Activated CD4-positive, alpha-beta T cell treated with anti-CD3 and anti-CD28 coated beads, Interleukin-2, amount 10 ng/mL, durations not matched to agents 7 days and 5 days (primary cell): ENCODE data around the gene DNAJB6. TPM values are rescaled to one million over a fixed set of nuclear protein-coding genes. Genes with fewer than 3 reads are reported as not detected.

Experiments
- CTCF ChIA-PET: fragments of 350-600 bp; sonication (Branson Sonifier 250); formaldehyde crosslinking; loops from one replicate; lab custom pipeline; 2021; ENCODE audit warnings: antibody characterized with exemption; lab: Charles Lee
- POLR2A ChIA-PET: fragments of 350-600 bp; sonication (Branson Sonifier 250); formaldehyde crosslinking; loops from one replicate; lab custom pipeline; 2021; ENCODE audit warnings: antibody characterized with exemption; lab: Charles Lee
- DNase-seq: peaks from one replicate; pipeline ENCODE4 v3.0.0-alpha.2; 2020
- H3K27ac Mint-ChIP-seq: one replicate; pipeline ENCODE4 v1.8.0; 2021; ENCODE audit warnings: mild to moderate bottlenecking, moderate library complexity, mixed read lengths
- H3K27me3 Mint-ChIP-seq: one replicate; pipeline ENCODE4 v1.8.0; 2021; ENCODE audit warnings: mixed read lengths
- H3K36me3 Mint-ChIP-seq: one replicate; pipeline ENCODE4 v1.8.0; 2021; ENCODE audit warnings: low read depth, mixed read lengths
- H3K4me1 Mint-ChIP-seq: one replicate; pipeline ENCODE4 v1.8.0; 2021; ENCODE audit warnings: mixed read lengths
- H3K4me3 Mint-ChIP-seq: one replicate; pipeline ENCODE4 v1.8.0; 2021; ENCODE audit warnings: mild to moderate bottlenecking, moderate library complexity, mixed read lengths
- H3K9me3 Mint-ChIP-seq: one replicate; pipeline ENCODE4 v1.8.0; 2021; ENCODE audit warnings: mixed read lengths
- total RNA-seq, 2 experiments: library from RNA; stranded (reverse); gene quantifications; one replicate each; pipeline ENCODE4 v1.2.3, GENCODE V29; 2021

DNAJB6 gene
- total RNA-seq, 2 experiments from 2014 or later, result 67.8 to 68.9 TPM

- Mint-ChIP-seq H3K4me3 (no peak overlapping the region), H3K9me3 (no peaks in the 10 kb centered on the region), H3K27me3 (no peaks in the 10 kb centered on the region), H3K27ac (peak overlapping the region; percentile 2), H3K36me3 (peaks cover 18% of the 10 kb centered on the region), H3K4me1 (peaks cover 43% of the 10 kb centered on the region)
- DNase-seq, result no peak
- ChIA-PET POLR2A (no interaction called here), CTCF (interaction anchor here (0.6 to 1.7 kb wide), 7 partner anchors 11 to 1469 kb away, joined by 3 to 4 read pairs (median 3); no protein-coding TSS in a partner anchor)
These were observed 57.7 kb downstream of the DNAJB6 start for GRCh38 chr7:157394246-157395191.

- peaks cover 36% of the 10 kb centered on the region for H3K4me1 Mint-ChIP-seq
These were observed 58.4 kb downstream of the DNAJB6 start for GRCh38 chr7:157395206-157395605.

DNA sequence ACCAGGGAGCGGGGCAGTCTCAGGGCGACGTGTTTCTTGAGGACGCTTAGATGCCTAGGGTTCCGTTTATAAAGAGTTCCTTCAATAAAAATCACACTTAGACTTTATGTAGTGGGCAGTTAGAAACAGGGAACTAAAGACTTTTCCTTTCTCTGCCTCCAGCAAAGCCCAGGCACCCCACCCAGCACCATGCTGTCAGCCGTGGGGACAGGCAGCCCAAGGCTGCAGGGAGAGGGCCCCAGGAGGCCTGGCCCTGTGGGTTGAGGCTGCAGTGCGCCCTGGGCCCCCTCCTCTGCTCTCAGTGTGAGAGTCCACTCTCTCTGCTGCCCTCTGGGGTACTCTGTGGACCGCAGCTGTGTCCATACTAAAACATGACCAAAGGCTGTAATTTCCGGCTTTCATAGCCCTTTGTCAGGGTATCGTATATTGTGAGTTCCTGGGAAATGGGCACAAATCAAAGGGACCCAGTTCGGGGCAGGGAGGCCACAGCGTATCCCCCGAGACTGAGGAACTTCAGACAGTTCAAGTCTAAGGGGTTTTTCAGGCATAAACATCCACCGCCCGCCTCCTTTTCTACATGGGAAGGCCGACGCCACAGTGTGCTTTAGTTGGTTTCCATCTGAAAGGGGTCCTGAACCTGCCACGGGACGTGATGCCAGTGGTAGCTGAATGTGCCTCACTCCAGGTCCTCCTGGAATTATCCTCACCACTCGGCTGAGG, 59.7 kb downstream of the DNAJB6 start:
- CTCF ChIA-PET, result interaction anchor here (1.2 kb wide), 1 partner anchor 13 kb away, joined by 4 read pairs; no protein-coding TSS in a partner anchor
- no peaks in the 10 kb centered on the region for H3K27me3 Mint-ChIP-seq
- H3K4me1 Mint-ChIP-seq, result peaks cover 27% of the 10 kb centered on the region
- H3K9me3 Mint-ChIP-seq, result no peaks in the 10 kb centered on the region
- H3K4me3 Mint-ChIP-seq, result no peak overlapping the region
- POLR2A ChIA-PET, result no interaction called here
- DNase-seq, result no peak
- H3K27ac Mint-ChIP-seq, result peak overlapping the region; percentile 31
- peaks cover 13% of the 10 kb centered on the region for H3K36me3 Mint-ChIP-seq

More at GRCh38 chr7:157395206-157395605, 58.4 kb downstream of the DNAJB6 start:
- Mint-ChIP-seq H3K36me3 (peaks cover 13% of the 10 kb centered on the region), H3K4me3 (no peak overlapping the region), H3K9me3 (no peaks in the 10 kb centered on the region), H3K27me3 (no peaks in the 10 kb centered on the region), H3K27ac (peak overlapping the region; percentile 19)
- POLR2A ChIA-PET, result interaction anchor here (0.5 kb wide), 1 partner anchor 1466 kb away, joined by 3 read pairs; no protein-coding TSS in a partner anchor
- CTCF ChIA-PET, result interaction anchor here (0.6 to 1.7 kb wide), 7 partner anchors 11 to 1469 kb away, joined by 3 to 4 read pairs (median 3); no protein-coding TSS in a partner anchor
- DNase-seq, result no peak

- DNase-seq, result no peak
- no peak overlapping the region for H3K4me3 Mint-ChIP-seq
- H3K36me3 Mint-ChIP-seq, result peaks cover 11% of the 10 kb centered on the region
- ChIA-PET CTCF (interaction anchor here (1.2 kb wide), 1 partner anchor 14 kb away, joined by 4 read pairs; no protein-coding TSS in a partner anchor), POLR2A (no interaction called here)
- no peaks in the 10 kb centered on the region for H3K9me3 Mint-ChIP-seq
- H3K27me3 Mint-ChIP-seq, result no peaks in the 10 kb centered on the region
- peaks cover 22% of the 10 kb centered on the region for H3K4me1 Mint-ChIP-seq
- peak overlapping the region; percentile 28 for H3K27ac Mint-ChIP-seq
These were observed 60.4 kb downstream of the DNAJB6 start for GRCh38 chr7:157397036-157397720.

- CTCF ChIA-PET, result interaction anchor here (1.2 kb wide), 1 partner anchor 15 kb away, joined by 4 read pairs; no protein-coding TSS in a partner anchor
- Mint-ChIP-seq H3K9me3 (no peaks in the 10 kb centered on the region), H3K27ac (peak overlapping the region; percentile 73), H3K4me3 (no peak overlapping the region), H3K4me1 (peaks cover 20% of the 10 kb centered on the region), H3K27me3 (no peaks in the 10 kb centered on the region), H3K36me3 (peaks cover 11% of the 10 kb centered on the region)
- POLR2A ChIA-PET, result no interaction called here
- peak; percentile 38 for DNase-seq
These were observed 61.2 kb downstream of the DNAJB6 start for GRCh38 chr7:157397731-157398691.

DNA sequence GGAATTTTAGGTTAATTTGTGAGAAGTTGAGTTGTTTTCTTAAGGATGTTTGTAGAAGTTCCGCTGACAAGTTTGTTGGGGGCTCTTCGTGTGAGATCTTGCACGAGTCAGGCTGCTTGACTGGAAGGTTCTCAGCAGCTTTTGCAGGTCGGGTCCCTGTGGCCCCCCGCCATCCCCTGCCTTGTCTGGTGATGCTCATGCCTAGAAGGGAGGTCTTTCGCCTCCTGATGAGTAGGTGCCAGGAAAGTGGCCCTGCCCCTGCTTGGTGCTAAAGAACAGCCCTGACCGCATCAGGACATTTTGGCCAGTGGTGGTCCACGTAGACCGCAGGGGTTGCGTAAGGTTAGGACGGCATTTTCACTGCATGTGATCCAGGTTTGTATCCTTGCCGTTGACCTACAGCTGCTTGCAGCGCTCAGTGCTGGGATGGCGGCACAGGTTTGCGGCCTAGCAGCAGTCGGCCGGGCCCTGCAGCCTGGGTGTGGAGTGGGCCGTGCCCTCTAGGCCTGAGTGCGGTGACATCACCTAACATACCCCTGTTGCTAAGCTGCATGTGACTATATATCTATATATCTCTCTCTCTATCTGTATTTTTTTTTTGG, 62.4 kb downstream of the DNAJB6 start:
- DNase-seq, result no peak
- CTCF ChIA-PET, result no interaction called here
- POLR2A ChIA-PET, result no interaction called here
- no peaks in the 10 kb centered on the region for H3K27me3 Mint-ChIP-seq
- no peak overlapping the region for H3K4me3 Mint-ChIP-seq
- H3K4me1 Mint-ChIP-seq, result peaks cover 26% of the 10 kb centered on the region
- H3K9me3 Mint-ChIP-seq, result no peaks in the 10 kb centered on the region
- no peak overlapping the region for H3K27ac Mint-ChIP-seq
- peaks cover 11% of the 10 kb centered on the region for H3K36me3 Mint-ChIP-seq

GRCh38 chr7:157400171-157400860, 63.5 kb downstream of the DNAJB6 start:
- DNase-seq, result no peak
- Mint-ChIP-seq H3K36me3 (peaks cover 11% of the 10 kb centered on the region), H3K27ac (no peak overlapping the region), H3K4me1 (peaks cover 33% of the 10 kb centered on the region), H3K27me3 (no peaks in the 10 kb centered on the region), H3K9me3 (no peaks in the 10 kb centered on the region), H3K4me3 (no peak overlapping the region)
- ChIA-PET POLR2A (no interaction called here), CTCF (no interaction called here)

DNA sequence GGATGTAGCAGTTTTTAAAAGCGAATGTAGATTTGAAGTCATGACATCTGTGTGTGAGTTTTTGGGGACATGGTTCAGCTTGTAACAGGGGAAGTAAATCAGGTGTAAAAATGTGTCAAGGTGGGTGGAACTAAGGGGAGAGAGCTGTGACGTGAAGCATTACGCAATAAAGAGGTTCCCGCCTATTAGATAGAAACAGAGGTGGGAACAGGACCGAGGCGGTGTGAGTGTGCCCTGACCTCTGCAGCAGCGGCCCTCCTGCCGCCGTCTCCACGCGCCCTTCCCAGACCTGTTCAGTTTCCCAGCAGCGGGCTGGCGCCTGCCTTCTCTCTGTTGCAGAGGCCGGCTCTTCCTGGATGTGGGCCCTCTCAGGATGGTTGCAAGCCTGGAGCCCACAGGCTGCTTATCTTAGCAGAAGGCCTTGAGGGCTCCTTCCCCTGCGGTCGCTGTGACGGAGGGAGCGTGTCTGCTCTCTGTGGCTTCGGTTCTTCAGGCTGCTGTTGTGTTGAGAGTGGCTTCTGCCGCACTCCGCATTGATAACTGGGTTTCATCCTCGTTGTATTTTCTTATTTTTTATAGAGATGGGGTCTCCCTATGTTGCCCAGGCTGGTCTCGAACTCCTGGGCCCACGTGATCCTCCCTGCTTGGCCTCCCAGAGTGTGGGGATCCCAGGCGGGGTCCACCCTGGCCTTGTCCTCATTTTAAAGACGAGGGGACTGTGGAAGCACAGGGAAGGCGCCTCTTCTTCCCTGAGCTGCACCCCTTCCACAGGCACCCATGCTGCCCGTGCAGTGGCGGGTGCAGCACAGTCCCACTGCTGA, 65.0 kb downstream of the DNAJB6 start:
- CTCF ChIA-PET, result no interaction called here
- DNase-seq, result no peak
- peaks cover 34% of the 10 kb centered on the region for H3K4me1 Mint-ChIP-seq
- no peaks in the 10 kb centered on the region for H3K27me3 Mint-ChIP-seq
- no peaks in the 10 kb centered on the region for H3K9me3 Mint-ChIP-seq
- peaks cover 11% of the 10 kb centered on the region for H3K36me3 Mint-ChIP-seq
- POLR2A ChIA-PET, result no interaction called here
- H3K27ac Mint-ChIP-seq, result peak overlapping the region; percentile 25
- H3K4me3 Mint-ChIP-seq, result no peak overlapping the region

GRCh38 chr7:157402388-157402703, 65.5 kb downstream of the DNAJB6 start:
- Mint-ChIP-seq H3K36me3 (peaks cover 11% of the 10 kb centered on the region), H3K27ac (no peak overlapping the region), H3K4me1 (peaks cover 34% of the 10 kb centered on the region), H3K9me3 (no peaks in the 10 kb centered on the region), H3K4me3 (no peak overlapping the region), H3K27me3 (no peaks in the 10 kb centered on the region)
- CTCF ChIA-PET, result no interaction called here
- no peak for DNase-seq
- POLR2A ChIA-PET, result no interaction called here

DNA sequence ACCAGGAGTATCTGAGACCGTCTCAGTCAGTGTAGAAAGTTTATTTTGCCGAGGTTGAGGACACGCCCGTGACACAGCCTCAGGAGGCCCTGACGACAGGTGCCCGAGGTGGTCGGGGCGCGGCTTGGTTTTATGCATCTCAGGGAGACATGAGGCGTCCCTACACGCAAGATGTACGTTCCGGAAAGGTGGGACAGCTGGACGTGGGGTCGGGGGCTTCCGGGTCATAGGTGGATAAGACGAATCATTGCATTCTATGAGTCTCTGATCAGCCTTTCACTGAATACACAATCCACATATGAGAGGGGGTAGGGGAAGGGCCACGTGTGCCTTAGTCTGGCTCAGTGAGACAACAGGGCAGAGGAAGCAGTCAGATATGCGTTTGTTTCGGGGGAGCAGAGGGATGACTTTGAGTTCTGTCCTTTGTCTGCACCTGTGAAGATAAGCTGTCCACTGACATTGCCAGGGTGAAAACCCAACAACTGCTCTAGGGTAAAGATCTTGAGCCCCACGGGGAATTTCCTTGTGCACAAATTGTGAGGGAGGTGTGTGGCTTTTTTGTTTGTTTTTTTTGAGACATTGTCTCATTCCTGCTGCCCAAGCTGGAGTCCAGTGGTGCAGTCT, 66.2 kb downstream of the DNAJB6 start:
- no peak for DNase-seq
- POLR2A ChIA-PET, result no interaction called here
- no peaks in the 10 kb centered on the region for H3K9me3 Mint-ChIP-seq
- no peak overlapping the region for H3K4me3 Mint-ChIP-seq
- peak overlapping the region; percentile 7 for H3K27ac Mint-ChIP-seq
- no peaks in the 10 kb centered on the region for H3K27me3 Mint-ChIP-seq
- H3K4me1 Mint-ChIP-seq, result peaks cover 28% of the 10 kb centered on the region
- CTCF ChIA-PET, result interaction anchor here (1.4 kb wide), 1 partner anchor 16 kb away, joined by 3 read pairs; no protein-coding TSS in a partner anchor
- peaks cover 11% of the 10 kb centered on the region for H3K36me3 Mint-ChIP-seq
